Suprapubic skin (tissue), 4 donors: Measurements from ENCODE around the gene CACNB4. TPM values are rescaled to one million over a fixed set of nuclear protein-coding genes. Genes with fewer than 3 reads are reported as not detected.

Experiments
- DNase-seq, 2 donors: peaks; one replicate each; pipeline ENCODE4 v3.0.0-alpha.2; 2019; ENCODE audit warnings: low spot score in 2 of 2
- H3K27ac ChIP-seq: fragments of 200-600 bp; sonication (generic); one replicate; pipeline ENCODE4 v1.5.1; 2019
- H3K27me3 ChIP-seq: fragments of 200-600 bp; sonication (generic); one replicate; pipeline ENCODE4 v1.5.1; 2019
- H3K36me3 ChIP-seq: fragments of 200-600 bp; sonication (generic); one replicate; pipeline ENCODE4 v1.5.1; 2019
- H3K4me1 ChIP-seq: fragments of 200-600 bp; sonication (generic); one replicate; pipeline ENCODE4 v1.5.1; 2019
- H3K4me3 ChIP-seq: fragments of 200-600 bp; sonication (generic); one replicate; pipeline ENCODE4 v1.5.1; 2019; ENCODE audit warnings: mild to moderate bottlenecking
- H3K9me3 ChIP-seq: fragments of 200-600 bp; sonication (generic); one replicate; pipeline ENCODE4 v1.5.1; 2019
- EP300 ChIP-seq: sonication (generic); formaldehyde crosslinking; IDR thresholded peaks from one replicate; pipeline ENCODE4 v1.6.1; 2017; ENCODE audit warnings: antibody characterized with exemption
- POLR2A ChIP-seq, 2 donors: fragments of 450-650 bp; IDR thresholded peaks; one replicate each; pipeline ENCODE4 v1.6.1; 2017; ENCODE audit warnings: antibody characterized with exemption in 2 of 2, mild to moderate bottlenecking in 2 of 2, moderate library complexity in 2 of 2
- POLR2AphosphoS5 ChIP-seq, 3 donors: sonication (generic); formaldehyde crosslinking; IDR thresholded peaks; one replicate each; pipeline ENCODE4 v1.6.1; 2017; ENCODE audit warnings: antibody characterized with exemption in 3 of 3
- WGBS: methylation state at CpG from one replicate; pipeline ENCODE4 v1.1.5; 2018; 5-methylcytosine and 5-hydroxymethylcytosine counted together
- total RNA-seq, 4 donors: library from RNA; depleted of rRNA; stranded (reverse); fragments of >200 nt; gene quantifications; one replicate each; pipeline ENCODE4 v1.1.0, GENCODE V29; 2016
- TF ChIP-seq, protein P1 (sequence below), 2 donors: fragments of 200-600 bp in 1 of 2; fragments of 450-650 bp in 1 of 2; sonication (generic) in 1 of 2; IDR thresholded peaks; one replicate each; pipeline ENCODE4 v1.5.1; 2016 to 2019; ENCODE audit warnings: antibody characterized with exemption in 2 of 2, mild to moderate bottlenecking in 1 of 2, moderate library complexity in 1 of 2

Gene CACNB4
- total RNA-seq, 4 donors from 2014 or later: 7.6 to 14.5 (median 10.7) TPM

DNA sequence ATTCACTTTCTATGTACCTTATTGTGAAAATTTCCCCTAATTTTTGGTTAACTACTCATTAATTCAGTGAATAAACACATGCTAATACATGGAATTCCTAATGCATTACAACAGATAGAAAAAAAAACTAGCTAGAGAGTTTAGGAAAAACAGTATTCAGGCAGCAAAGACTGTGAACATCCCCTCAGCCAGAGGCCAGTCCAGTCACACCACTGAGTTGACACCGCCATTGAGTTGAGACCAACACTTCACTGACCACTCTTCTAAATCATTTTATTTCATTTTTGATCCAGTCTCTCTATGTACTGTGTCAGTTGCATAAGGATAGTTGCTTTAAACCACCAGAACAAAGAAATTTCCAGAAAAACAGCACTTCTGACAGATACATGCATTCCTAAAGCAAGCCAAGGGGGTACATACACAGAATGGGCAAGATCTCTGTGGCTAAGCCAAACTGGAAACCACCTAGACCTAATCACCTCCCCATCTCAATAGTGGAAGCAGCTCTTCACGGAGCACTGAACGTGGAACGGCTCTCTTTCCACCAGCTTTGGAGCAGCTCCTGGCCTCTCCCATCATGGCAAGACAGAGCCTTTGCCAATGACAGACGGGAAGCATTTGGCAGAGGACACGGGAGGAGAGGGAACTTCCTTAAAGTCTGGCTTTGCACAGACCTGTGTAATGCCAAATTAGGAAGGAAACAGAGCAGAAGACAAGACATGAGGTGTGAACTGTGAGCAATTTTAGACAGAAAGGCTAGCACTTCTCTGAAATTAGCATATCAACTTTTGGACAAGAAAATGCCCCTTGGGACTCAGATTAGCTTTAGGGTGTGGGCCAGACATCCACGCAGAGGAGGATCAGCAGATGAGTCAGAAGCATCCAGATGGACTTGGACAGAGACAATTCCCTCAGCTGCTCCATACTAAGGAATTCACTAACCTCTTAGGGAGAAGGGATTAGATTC lies 36.4 kb downstream of the CACNB4 start:
- TF ChIP-seq POLR2AphosphoS5 (IDR thresholded peaks at IDR 0.05) (peak in 1 of 3 donors; percentile 38), POLR2A (IDR thresholded peaks at IDR 0.05) (no peak)
- peak overlapping the region; percentile 75 for H3K27ac ChIP-seq
- peaks cover 22% of the 10 kb centered on the region for H3K4me1 ChIP-seq
- no peaks in the 10 kb centered on the region for H3K27me3 ChIP-seq
- no peaks in the 10 kb centered on the region for H3K9me3 ChIP-seq
- H3K4me3 ChIP-seq: peak overlapping the region; percentile 24
- DNase-seq: peak in 1 of 2 donors; percentile 74
- H3K36me3 ChIP-seq: no peaks in the 10 kb centered on the region
- WGBS: 24% methylated on average over 7 of the region's 7 CpGs

DNA sequence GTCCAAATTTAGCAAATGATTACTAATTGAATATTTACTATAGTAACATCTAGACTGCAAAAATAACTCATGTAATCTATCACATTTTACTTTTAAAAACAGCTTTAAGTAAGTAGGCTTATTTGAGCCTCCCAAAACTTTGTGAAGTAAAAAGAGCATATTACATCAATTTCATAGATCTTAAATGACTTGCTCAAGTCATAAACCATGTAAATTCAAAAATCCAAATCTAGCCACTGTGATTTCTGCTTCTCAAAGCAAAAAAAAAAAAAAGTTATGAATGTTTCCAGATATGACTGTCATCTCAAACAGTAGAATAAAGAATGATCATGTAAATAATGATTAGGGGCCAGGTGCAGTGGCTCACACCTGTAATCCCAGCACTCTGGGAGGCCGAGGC lies 37.5 kb downstream of the CACNB4 start:
- TF ChIP-seq, protein P1, sequence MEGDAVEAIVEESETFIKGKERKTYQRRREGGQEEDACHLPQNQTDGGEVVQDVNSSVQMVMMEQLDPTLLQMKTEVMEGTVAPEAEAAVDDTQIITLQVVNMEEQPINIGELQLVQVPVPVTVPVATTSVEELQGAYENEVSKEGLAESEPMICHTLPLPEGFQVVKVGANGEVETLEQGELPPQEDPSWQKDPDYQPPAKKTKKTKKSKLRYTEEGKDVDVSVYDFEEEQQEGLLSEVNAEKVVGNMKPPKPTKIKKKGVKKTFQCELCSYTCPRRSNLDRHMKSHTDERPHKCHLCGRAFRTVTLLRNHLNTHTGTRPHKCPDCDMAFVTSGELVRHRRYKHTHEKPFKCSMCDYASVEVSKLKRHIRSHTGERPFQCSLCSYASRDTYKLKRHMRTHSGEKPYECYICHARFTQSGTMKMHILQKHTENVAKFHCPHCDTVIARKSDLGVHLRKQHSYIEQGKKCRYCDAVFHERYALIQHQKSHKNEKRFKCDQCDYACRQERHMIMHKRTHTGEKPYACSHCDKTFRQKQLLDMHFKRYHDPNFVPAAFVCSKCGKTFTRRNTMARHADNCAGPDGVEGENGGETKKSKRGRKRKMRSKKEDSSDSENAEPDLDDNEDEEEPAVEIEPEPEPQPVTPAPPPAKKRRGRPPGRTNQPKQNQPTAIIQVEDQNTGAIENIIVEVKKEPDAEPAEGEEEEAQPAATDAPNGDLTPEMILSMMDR (IDR thresholded peaks at IDR 0.05): no peak
- TF ChIP-seq EP300: no peak
- H3K27ac ChIP-seq: no peak overlapping the region
- H3K9me3 ChIP-seq: no peaks in the 10 kb centered on the region
- H3K27me3 ChIP-seq: no peaks in the 10 kb centered on the region
- H3K36me3 ChIP-seq: no peaks in the 10 kb centered on the region
- DNase-seq: no peak
- no peak overlapping the region for H3K4me3 ChIP-seq
- peaks cover 22% of the 10 kb centered on the region for H3K4me1 ChIP-seq
- WGBS: 71% methylated on average over 1 of the region's 1 CpG

DNA sequence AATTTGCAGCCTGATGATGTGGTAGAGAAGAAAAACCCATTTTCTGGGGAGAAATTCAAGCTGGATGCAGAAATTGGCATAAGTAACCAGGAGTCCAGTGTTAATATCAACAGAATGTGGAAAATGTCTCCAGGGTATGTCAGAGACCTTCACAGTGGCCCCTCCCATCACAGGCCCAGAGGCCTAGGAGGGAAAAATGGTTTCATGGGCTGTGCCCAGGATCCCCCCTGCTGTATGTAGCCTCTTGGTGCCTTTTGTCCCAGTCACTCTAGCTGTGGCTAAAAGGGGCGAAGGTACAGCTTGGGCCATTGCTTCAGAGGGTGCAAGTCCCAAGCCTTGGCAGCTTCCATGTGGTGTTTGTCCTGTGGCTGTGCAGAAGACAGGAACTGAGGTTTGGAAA lies 40.2 kb downstream of the CACNB4 start:
- Histone ChIP-seq H3K9me3 (no peaks in the 10 kb centered on the region), H3K27me3 (no peaks in the 10 kb centered on the region), H3K36me3 (no peaks in the 10 kb centered on the region), H3K4me3 (no peak overlapping the region), H3K27ac (no peak overlapping the region), H3K4me1 (peaks cover 14% of the 10 kb centered on the region)
- 67% methylated on average over 1 of the region's 1 CpG for WGBS
- no peak for DNase-seq
- TF ChIP-seq POLR2AphosphoS5 (IDR thresholded peaks at IDR 0.05) (no peak), POLR2A (IDR thresholded peaks at IDR 0.05) (no peak), EP300 (no peak)
- TF ChIP-seq, protein P1 (IDR thresholded peaks at IDR 0.05): no peak

DNA sequence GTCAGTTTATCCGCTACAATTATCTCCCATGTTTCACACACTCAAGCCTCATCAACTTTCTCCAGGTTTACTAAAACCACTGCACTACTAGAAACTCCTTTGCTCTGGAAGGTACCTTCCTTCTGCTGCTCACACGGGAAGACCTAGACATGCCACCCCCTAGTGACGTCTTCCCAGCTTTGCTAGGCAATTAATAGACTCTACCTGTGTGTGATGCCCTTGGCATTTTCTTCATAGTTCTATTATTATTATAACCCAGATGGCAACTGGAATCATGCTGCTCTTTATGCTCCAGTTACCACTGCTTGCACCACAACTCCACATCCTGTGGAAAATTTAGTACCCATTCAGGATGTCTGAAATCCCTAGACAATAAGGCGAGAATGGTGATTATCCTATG lies 42.4 kb downstream of the CACNB4 start:
- Histone ChIP-seq H3K36me3 (no peaks in the 10 kb centered on the region), H3K9me3 (no peaks in the 10 kb centered on the region), H3K4me3 (no peak overlapping the region), H3K27ac (no peak overlapping the region), H3K27me3 (no peaks in the 10 kb centered on the region), H3K4me1 (no peaks in the 10 kb centered on the region)
- 52% methylated on average over 4 of the region's 4 CpGs for WGBS
- TF ChIP-seq, protein P1 (IDR thresholded peaks at IDR 0.05): no peak
- no peak for TF ChIP-seq POLR2A (IDR thresholded peaks at IDR 0.05)
- no peak for TF ChIP-seq EP300
- no peak for DNase-seq

- Histone ChIP-seq H3K4me1 (no peaks in the 10 kb centered on the region), H3K36me3 (no peaks in the 10 kb centered on the region), H3K27ac (no peak overlapping the region), H3K27me3 (no peaks in the 10 kb centered on the region), H3K9me3 (no peaks in the 10 kb centered on the region), H3K4me3 (no peak overlapping the region)
- no peak for DNase-seq
- TF ChIP-seq EP300 (no peak), POLR2AphosphoS5 (IDR thresholded peaks at IDR 0.05) (no peak), POLR2A (IDR thresholded peaks at IDR 0.05) (no peak)
- TF ChIP-seq, protein P1 (IDR thresholded peaks at IDR 0.05): no peak
- WGBS: 90% methylated on average over 8 of the region's 8 CpGs
Observed at GRCh38 chr2:152055366-152056108, 43.3 kb downstream of the CACNB4 start.
